GM23338 (cell line): ENCODE measurements around the gene CFAP157. TPM values are rescaled to one million over a fixed set of nuclear protein-coding genes. Genes with fewer than 3 reads are reported as not detected.
A peak's percentile ranks its signal among the peaks of the same experiment; 100 is the strongest.

Experiments used
- ATAC-seq: fragments of 200-7000 bp; cut with Tn5 transposase; 3 replicates; pipeline ENCODE4 v1.9.1; 2020
- DNase-seq: peaks from one replicate; pipeline ENCODE4 v3.0.0-alpha.2; 2015; ENCODE audit warnings: low spot score
- H2AFZ ChIP-seq: fragments of 200-600 bp; sonication (generic); 2 replicates; pipeline ENCODE4 v1.8.0; 2016; ENCODE audit warnings: antibody characterized with exemption, mild to moderate bottlenecking, moderate library complexity
- H3F3A ChIP-seq: fragments of 200-600 bp; sonication (generic); replicated peaks from 2 replicates; pipeline ENCODE4 v1.8.0; 2017; ENCODE audit warnings: antibody characterized with exemption, mixed run types, low read depth
- H3K27ac ChIP-seq: fragments of 200-600 bp; sonication (generic); 2 replicates; pipeline ENCODE4 v1.6.1; 2016; ENCODE audit warnings: low read depth
- H3K27me3 ChIP-seq: fragments of 200-600 bp; sonication (generic); 2 replicates; pipeline ENCODE4 v1.8.0; 2016; ENCODE audit warnings: mild to moderate bottlenecking, mixed run types, moderate library complexity; ENCODE audit not compliant: insufficient read depth
- H3K36me3 ChIP-seq: fragments of 200-600 bp; sonication (generic); 2 replicates; pipeline ENCODE4 v1.8.0; 2016; ENCODE audit warnings: mild to moderate bottlenecking; ENCODE audit not compliant: insufficient read depth
- H3K4me1 ChIP-seq: fragments of 200-600 bp; sonication (generic); 2 replicates; pipeline ENCODE4 v1.8.0; 2016; ENCODE audit warnings: mild to moderate bottlenecking, moderate library complexity; ENCODE audit not compliant: insufficient read depth
- H3K4me2 ChIP-seq: fragments of 200-600 bp; sonication (generic); 2 replicates; pipeline ENCODE4 v1.7.1; 2017; ENCODE audit warnings: mixed run types
- H3K4me3 ChIP-seq: fragments of 200-600 bp; sonication (generic); 2 replicates; pipeline ENCODE4 v1.6.1; 2016; ENCODE audit warnings: mixed run types
- H3K79me2 ChIP-seq: fragments of 200-600 bp; sonication (generic); replicated peaks from 2 replicates; pipeline ENCODE4 v1.8.0; 2017; ENCODE audit warnings: mild to moderate bottlenecking; ENCODE audit not compliant: insufficient read depth
- H3K9me2 ChIP-seq: fragments of 200-600 bp; sonication (generic); 2 replicates; pipeline ENCODE4 v1.8.0; 2017; ENCODE audit not compliant: insufficient read depth
- H4K20me1 ChIP-seq: fragments of 200-600 bp; sonication (generic); replicated peaks from 2 replicates; pipeline ENCODE4 v1.8.0; 2017; ENCODE audit warnings: mild to moderate bottlenecking; ENCODE audit not compliant: insufficient read depth
- H3K27ac Mint-ChIP-seq: 2 replicates; pipeline ENCODE4 v1.8.0; 2020; ENCODE audit warnings: inconsistent platforms, mild to moderate bottlenecking, moderate library complexity, mixed read lengths
- H3K27me3 Mint-ChIP-seq: 3 replicates; pipeline ENCODE4 v1.8.0; 2022; ENCODE audit warnings: low read depth, mild to moderate bottlenecking, moderate library complexity, mixed read lengths, inconsistent platforms; ENCODE audit not compliant: insufficient read depth, poor library complexity
- H3K36me3 Mint-ChIP-seq: 3 replicates; pipeline ENCODE4 v1.8.0; 2021; ENCODE audit warnings: low read depth, mild to moderate bottlenecking, inconsistent platforms, moderate library complexity, mixed read lengths
- H3K4me1 Mint-ChIP-seq: 3 replicates; pipeline ENCODE4 v1.8.0; 2020; ENCODE audit warnings: mild to moderate bottlenecking, inconsistent platforms, mixed read lengths
- H3K4me3 Mint-ChIP-seq: 3 replicates; pipeline ENCODE4 v1.8.0; 2021; ENCODE audit warnings: moderate library complexity, mild to moderate bottlenecking, inconsistent platforms, mixed read lengths
- H3K9me3 Mint-ChIP-seq: 3 replicates; pipeline ENCODE4 v1.8.0; 2020; ENCODE audit warnings: moderate library complexity, mild to moderate bottlenecking, inconsistent platforms, mixed read lengths
- CREB1 ChIP-seq: fragments of 250-450 bp; sonication (Bioruptor Pico); IDR thresholded peaks from 2 replicates; pipeline ENCODE4 v1.5.0; 2020; ENCODE audit warnings: low read depth, mild to moderate bottlenecking, moderate library complexity
- EZH2 ChIP-seq: fragments of 200-600 bp; sonication (generic); IDR thresholded peaks from one replicate; pipeline ENCODE4 v1.8.0; 2017; ENCODE audit warnings: antibody characterized with exemption, mild to moderate bottlenecking, low read depth; ENCODE audit not compliant: unreplicated experiment
- EZH2phosphoT487 ChIP-seq: fragments of 200-600 bp; sonication (generic); IDR thresholded peaks from one replicate; pipeline ENCODE4 v1.8.1; 2018; ENCODE audit warnings: antibody characterized with exemption; ENCODE audit not compliant: unreplicated experiment
- JUNB ChIP-seq: IDR thresholded peaks from one replicate; pipeline ENCODE4 v1.6.1; 2016; ENCODE audit warnings: antibody characterized with exemption; ENCODE audit not compliant: unreplicated experiment
- NANOG ChIP-seq: IDR thresholded peaks from 2 replicates; pipeline ENCODE4 v1.6.1; 2016; ENCODE audit warnings: antibody characterized with exemption, borderline replicate concordance
- POLR2AphosphoS5 ChIP-seq: IDR thresholded peaks from 2 replicates; pipeline ENCODE4 v1.6.1; 2016; ENCODE audit warnings: antibody characterized with exemption, low read depth
- STAT1 ChIP-seq: IDR thresholded peaks from one replicate; pipeline ENCODE4 v1.6.1; 2016; ENCODE audit warnings: antibody characterized with exemption; ENCODE audit not compliant: unreplicated experiment
- ZNF114 ChIP-seq: fragments of 250-450 bp; sonication (Bioruptor Pico); IDR thresholded peaks from 2 replicates; pipeline ENCODE4 v1.5.0; 2020; ENCODE audit warnings: mild to moderate bottlenecking, moderate library complexity
- ZNF331 ChIP-seq: fragments of 250-450 bp; sonication (Bioruptor Pico); IDR thresholded peaks from 2 replicates; pipeline ENCODE4 v1.5.0; 2020; ENCODE audit warnings: low read depth, mild to moderate bottlenecking, moderate library complexity
- polyA plus RNA-seq: library from polyadenylated mRNA; unstranded; fragments of >200 nt; fragmentation: Nextera tagmentation; extraction: Ambion mirVana; gene quantifications from 2 replicates; pipeline ENCODE4 v1.2.1, GENCODE V29; 2016
- total RNA-seq: library from RNA; depleted of rRNA; stranded (reverse); fragments of >200 nt; shearing (Covaris generic); gene quantifications from 2 replicates; pipeline ENCODE4 v1.2.3, GENCODE V29; 2014
- TF ChIP-seq, protein P1 (sequence below), 2 experiments: fragments of 200-600 bp in 1 of 2; sonication (generic) in 1 of 2; conservative IDR thresholded peaks; 2 replicates each; pipeline versions ENCODE4 v1.5.1 to v1.6.1; 2016 to 2017; ENCODE audit warnings: antibody characterized with exemption in 2 of 2, low read depth in 2 of 2, mild to moderate bottlenecking in 2 of 2, moderate library complexity in 1 of 2
- TF ChIP-seq, protein P2 (sequence below): IDR thresholded peaks from one replicate; pipeline ENCODE4 v1.6.1; 2018; ENCODE audit warnings: antibody characterized with exemption; ENCODE audit not compliant: unreplicated experiment
- TF ChIP-seq, protein P3 (sequence below): IDR thresholded peaks from 2 replicates; pipeline ENCODE4 v1.6.1; 2016; ENCODE audit warnings: antibody characterized with exemption

The CFAP157 gene
- total and polyA plus RNA-seq, 2 experiments from 2014 or later = 0.17 to 0.55 TPM

DNA sequence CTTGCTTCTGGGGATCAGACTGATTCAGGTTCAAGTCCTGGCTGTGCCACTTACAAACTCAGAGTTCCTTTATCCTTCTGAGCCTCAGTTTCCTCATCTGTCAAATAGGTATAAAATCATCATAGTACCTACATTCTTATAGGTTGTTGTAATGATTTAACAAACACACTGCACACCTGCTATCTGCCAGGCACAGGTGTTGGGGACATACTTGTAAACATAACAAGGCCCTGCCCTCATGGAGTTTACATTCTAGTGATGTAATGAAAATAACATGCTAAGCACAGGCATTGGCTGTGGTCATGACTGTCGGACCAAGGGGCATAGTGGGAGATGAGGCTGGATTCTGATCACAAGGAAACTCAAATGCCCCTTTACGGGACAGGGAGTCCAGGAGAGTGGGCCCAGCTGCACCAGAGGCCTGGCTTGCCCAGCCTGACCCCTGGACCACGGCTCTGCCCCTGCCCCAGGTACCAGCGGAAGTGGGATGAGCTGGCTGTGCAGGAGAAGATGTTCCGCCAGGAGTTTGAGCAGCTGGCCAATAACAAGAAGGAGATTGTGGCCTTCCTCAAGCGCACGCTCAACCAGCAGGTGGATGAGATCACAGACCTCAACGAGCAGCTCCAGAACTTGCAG lies 2.3 kb downstream of the CFAP157 start:
- no peaks in the 10 kb centered on the region for H3K27me3 ChIP-seq
- TF ChIP-seq NANOG (no peak), ZNF331 (no peak), EZH2phosphoT487 (no peak), POLR2AphosphoS5 (no peak), CREB1 (CRISPR knock-in tag) (no peak)
- TF ChIP-seq, protein P1, sequence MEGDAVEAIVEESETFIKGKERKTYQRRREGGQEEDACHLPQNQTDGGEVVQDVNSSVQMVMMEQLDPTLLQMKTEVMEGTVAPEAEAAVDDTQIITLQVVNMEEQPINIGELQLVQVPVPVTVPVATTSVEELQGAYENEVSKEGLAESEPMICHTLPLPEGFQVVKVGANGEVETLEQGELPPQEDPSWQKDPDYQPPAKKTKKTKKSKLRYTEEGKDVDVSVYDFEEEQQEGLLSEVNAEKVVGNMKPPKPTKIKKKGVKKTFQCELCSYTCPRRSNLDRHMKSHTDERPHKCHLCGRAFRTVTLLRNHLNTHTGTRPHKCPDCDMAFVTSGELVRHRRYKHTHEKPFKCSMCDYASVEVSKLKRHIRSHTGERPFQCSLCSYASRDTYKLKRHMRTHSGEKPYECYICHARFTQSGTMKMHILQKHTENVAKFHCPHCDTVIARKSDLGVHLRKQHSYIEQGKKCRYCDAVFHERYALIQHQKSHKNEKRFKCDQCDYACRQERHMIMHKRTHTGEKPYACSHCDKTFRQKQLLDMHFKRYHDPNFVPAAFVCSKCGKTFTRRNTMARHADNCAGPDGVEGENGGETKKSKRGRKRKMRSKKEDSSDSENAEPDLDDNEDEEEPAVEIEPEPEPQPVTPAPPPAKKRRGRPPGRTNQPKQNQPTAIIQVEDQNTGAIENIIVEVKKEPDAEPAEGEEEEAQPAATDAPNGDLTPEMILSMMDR (conservative IDR thresholded peaks at IDR 0.05; ENCODE audit: low read depth in 2 of 2) = no peak
- ATAC-seq = no peak
- H3F3A ChIP-seq = 0 out of 2 replicates have a peak, but pooled peaks cover 9% of the 10 kb centered on the region
- H3K4me1 ChIP-seq = peaks cover 15% of the 10 kb centered on the region
- H3K9me2 ChIP-seq = no peaks in the 10 kb centered on the region
- no peak overlapping the region for H2AFZ ChIP-seq
- Mint-ChIP-seq H3K27me3 (peaks cover 11% of the 10 kb centered on the region), H3K4me1 (peaks cover 31% of the 10 kb centered on the region), H3K4me3 (no peak overlapping the region), H3K27ac (no peak overlapping the region), H3K36me3 (no peaks in the 10 kb centered on the region; the same call in 2 of the 3 replicates), H3K9me3 (peaks cover 4% of the 10 kb centered on the region; the same call in 2 of the 3 replicates)
- no peaks in the 10 kb centered on the region for H4K20me1 ChIP-seq
- H3K79me2 ChIP-seq = no peaks in the 10 kb centered on the region
- no peak overlapping the region for H3K27ac ChIP-seq
- no peak for DNase-seq
- H3K36me3 ChIP-seq = no peaks in the 10 kb centered on the region
- no peak overlapping the region for H3K4me2 ChIP-seq
- no peak overlapping the region for H3K4me3 ChIP-seq

DNA sequence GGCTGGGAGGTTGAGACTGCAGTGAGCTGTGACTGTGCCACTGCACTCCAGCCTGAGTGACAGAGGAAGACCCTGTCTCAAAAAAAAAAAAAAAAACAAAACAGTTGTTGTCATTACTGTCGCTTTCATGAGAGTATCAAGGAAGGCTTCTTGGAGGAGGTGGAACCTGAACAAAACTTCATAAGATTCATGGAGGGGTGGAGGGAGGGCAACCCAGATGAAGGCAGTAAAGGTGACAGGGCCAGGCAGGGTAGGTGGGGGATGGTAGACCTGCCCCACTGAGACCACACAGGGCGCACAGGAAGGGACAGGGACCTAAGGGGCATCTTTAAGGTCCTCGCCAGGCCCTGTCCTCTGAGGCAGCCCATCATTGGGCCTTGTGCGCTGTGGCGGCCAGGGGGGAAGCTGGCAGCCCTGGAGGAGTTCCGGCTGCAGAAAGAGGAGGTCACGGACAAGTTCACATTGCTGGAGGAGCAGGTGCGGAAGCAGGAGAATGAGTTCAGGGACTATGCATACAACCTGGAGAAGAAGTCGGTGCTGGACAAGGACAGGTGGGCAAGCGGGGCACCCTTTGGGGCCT lies 3.5 kb downstream of the CFAP157 start:
- H3K27me3 ChIP-seq = no peaks in the 10 kb centered on the region
- DNase-seq = no peak
- no peak for ATAC-seq
- no peak overlapping the region for H3K4me3 ChIP-seq
- 0 out of 2 replicates have a peak, but pooled peaks cover 12% of the 10 kb centered on the region for H3F3A ChIP-seq
- no peaks in the 10 kb centered on the region for H3K36me3 ChIP-seq
- no peaks in the 10 kb centered on the region for H3K9me2 ChIP-seq
- peaks cover 34% of the 10 kb centered on the region for H3K4me1 Mint-ChIP-seq
- H3K4me3 Mint-ChIP-seq = no peak overlapping the region
- no peak overlapping the region for H3K27ac ChIP-seq
- H2AFZ ChIP-seq = no peak overlapping the region
- peaks cover 4% of the 10 kb centered on the region; the same call in 2 of the 3 replicates for H3K9me3 Mint-ChIP-seq
- no peaks in the 10 kb centered on the region; the same call in 2 of the 3 replicates for H3K36me3 Mint-ChIP-seq
- H3K79me2 ChIP-seq = no peaks in the 10 kb centered on the region
- peak overlapping the region; percentile 60; the same call in 1 of the 2 replicates for H3K27ac Mint-ChIP-seq
- H3K27me3 Mint-ChIP-seq = peaks cover 14% of the 10 kb centered on the region
- H3K4me1 ChIP-seq = peaks cover 15% of the 10 kb centered on the region
- no peak overlapping the region for H3K4me2 ChIP-seq
- H4K20me1 ChIP-seq = no peaks in the 10 kb centered on the region
- TF ChIP-seq EZH2phosphoT487 (no peak), POLR2AphosphoS5 (no peak), ZNF331 (no peak), STAT1 (no peak), CREB1 (CRISPR knock-in tag) (no peak), ZNF114 (no peak), JUNB (no peak), EZH2 (no peak), NANOG (no peak)
- TF ChIP-seq, protein P2, sequence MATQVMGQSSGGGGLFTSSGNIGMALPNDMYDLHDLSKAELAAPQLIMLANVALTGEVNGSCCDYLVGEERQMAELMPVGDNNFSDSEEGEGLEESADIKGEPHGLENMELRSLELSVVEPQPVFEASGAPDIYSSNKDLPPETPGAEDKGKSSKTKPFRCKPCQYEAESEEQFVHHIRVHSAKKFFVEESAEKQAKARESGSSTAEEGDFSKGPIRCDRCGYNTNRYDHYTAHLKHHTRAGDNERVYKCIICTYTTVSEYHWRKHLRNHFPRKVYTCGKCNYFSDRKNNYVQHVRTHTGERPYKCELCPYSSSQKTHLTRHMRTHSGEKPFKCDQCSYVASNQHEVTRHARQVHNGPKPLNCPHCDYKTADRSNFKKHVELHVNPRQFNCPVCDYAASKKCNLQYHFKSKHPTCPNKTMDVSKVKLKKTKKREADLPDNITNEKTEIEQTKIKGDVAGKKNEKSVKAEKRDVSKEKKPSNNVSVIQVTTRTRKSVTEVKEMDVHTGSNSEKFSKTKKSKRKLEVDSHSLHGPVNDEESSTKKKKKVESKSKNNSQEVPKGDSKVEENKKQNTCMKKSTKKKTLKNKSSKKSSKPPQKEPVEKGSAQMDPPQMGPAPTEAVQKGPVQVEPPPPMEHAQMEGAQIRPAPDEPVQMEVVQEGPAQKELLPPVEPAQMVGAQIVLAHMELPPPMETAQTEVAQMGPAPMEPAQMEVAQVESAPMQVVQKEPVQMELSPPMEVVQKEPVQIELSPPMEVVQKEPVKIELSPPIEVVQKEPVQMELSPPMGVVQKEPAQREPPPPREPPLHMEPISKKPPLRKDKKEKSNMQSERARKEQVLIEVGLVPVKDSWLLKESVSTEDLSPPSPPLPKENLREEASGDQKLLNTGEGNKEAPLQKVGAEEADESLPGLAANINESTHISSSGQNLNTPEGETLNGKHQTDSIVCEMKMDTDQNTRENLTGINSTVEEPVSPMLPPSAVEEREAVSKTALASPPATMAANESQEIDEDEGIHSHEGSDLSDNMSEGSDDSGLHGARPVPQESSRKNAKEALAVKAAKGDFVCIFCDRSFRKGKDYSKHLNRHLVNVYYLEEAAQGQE = no peak
- TF ChIP-seq, protein P3, sequence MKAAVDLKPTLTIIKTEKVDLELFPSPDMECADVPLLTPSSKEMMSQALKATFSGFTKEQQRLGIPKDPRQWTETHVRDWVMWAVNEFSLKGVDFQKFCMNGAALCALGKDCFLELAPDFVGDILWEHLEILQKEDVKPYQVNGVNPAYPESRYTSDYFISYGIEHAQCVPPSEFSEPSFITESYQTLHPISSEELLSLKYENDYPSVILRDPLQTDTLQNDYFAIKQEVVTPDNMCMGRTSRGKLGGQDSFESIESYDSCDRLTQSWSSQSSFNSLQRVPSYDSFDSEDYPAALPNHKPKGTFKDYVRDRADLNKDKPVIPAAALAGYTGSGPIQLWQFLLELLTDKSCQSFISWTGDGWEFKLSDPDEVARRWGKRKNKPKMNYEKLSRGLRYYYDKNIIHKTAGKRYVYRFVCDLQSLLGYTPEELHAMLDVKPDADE = no peak
- TF ChIP-seq, protein P1 (conservative IDR thresholded peaks at IDR 0.05; ENCODE audit: low read depth in 2 of 2) = no peak
